ENCODE measurements around the gene CNTNAP2.
A peak's percentile ranks its signal among the peaks of the same experiment; 100 is the strongest.

Gene CNTNAP2

GRCh38 chr7:146443102-146443501 lies 326.5 kb downstream of the CNTNAP2 start:
- no peak for DNase-seq

DNA sequence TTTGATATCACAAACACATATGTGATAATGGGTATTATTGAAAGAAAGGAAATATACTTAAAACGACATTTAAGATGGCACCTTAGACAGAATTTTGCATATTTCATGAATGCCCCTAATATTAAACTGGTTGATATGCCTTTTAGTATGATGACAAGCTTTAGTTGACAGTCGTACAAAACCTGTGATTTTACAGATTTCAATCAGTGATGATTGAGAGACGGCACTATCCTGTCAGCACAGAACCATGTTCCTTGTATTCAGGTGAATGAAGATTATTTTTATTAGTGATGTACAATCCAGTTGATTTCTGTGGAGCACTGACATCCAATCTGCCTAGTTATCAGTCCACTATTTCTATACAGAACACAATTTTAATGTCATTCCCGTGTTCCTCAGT lies 333.0 kb downstream of the CNTNAP2 start:
- DNase-seq, result no peak

DNA sequence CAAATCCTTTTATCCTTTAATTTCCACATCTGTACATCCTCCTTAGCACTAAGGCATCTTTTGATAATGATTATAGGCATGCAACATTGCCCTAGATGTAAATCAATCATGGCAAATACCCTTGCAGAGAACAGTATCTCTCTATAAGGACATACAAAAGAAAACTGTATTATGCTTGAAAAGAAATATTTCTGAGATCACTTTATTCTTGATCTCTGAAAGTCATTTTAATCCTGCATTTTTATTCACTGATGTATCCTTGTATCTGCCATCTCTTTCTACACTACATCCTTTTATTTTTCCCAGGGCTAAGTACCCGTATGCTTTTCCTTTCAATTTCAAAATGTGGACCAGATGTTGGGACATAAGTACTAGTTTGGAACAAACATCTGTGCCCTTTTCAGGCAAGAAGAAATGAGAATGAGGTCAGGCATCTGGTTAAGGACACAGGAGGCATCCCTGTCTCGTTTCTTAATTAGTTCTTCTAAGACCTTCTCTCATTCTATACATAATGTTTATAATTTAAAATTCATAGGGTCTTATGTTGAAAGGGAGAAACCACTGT lies 338.6 kb downstream of the CNTNAP2 start:
- DNase-seq, result no peak

GRCh38 chr7:146479040-146479439 lies 362.4 kb downstream of the CNTNAP2 start:
- no peak for DNase-seq

DNA sequence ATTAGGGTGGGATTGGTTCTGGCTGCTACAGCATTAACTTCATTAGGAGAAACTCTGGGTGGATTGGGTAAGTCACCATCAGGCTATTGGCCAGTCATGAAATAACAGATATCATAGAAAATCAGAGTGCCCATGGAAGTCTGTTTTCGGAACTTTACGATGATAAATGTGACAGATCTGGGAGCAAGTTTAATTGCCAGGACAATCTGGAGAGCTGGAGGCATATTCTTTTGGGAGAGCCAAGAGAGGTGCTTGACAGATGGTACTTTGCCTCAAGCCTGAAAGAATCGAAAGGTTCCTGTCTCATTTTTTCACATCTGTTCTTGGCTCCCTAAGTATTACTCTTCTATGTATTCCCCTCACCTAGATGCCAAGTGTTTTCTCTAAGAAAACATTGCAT lies 369.9 kb downstream of the CNTNAP2 start:
- DNase-seq, result peak in 1 of 2 donors; percentile 29

DNA sequence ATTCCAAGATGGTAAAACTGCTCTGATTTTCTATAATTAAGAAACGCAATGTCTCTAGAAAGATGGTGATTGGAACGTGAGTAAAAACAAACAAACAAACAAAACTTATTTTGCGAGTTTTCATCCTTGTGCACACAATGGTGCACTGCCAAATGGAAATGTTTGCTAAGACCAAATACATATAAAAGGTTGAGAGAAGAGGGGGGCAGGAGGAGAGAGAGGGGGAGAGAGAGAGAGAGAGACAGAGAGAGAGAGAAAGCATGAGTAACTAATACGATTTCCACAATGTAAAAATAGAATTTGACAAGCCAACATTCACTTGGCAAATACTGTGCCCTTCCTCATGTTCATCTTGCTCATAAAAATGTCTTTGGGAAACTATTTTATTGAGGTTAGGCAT lies 375.4 kb downstream of the CNTNAP2 start:
- DNase-seq, result no peak

DNA sequence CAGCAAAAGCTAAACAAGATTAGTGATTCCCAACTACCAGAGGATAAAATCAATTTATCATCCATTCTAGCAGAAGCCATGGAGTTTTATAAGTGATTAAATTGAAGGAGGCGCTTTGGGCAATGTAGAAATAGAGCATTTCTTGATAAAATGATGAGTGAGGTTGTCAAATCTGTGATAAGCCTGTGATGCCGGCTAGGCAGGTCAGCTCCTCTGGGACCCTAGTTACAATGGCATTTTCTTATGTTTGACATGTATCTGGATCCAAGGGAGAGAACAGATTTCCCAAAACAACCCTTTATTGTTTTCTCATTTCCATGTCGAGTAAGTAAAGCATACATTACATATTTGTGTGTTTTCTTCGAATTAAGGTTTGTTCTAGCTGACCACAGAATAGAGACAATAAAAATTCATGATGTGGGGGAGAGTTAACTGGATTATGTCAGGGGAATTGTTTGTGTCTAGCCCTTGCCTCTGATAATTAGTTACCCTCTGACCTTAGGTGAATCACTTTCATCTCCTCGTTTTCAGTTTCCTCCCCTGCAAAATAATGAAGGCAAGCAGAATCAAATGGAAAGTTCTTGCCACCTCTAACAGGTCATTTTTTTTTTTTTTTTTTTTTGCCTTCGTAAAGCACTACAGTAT lies 378.5 kb downstream of the CNTNAP2 start:
- no peak for DNase-seq

DNA sequence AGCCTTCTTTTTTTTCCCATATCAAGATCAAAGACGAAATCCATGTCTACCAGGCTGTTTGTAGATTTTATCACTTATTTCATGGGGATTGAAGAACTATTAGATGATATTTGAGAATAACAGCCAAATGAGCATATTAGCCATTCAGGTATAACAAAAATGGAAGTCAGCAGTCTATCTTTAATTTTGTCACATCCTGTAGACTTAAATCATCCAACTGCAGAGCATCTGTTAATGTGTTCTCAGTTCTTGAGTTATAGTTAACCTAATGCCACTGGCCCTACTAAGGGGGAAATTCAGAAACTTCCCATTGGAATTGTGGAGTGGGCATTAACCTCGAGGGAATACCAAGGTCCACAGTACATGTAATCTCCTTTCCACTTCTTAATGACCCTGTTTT lies 380.1 kb downstream of the CNTNAP2 start:
- DNase-seq, result no peak

GRCh38 chr7:146499970-146500369 lies 383.4 kb downstream of the CNTNAP2 start:
- no peak for DNase-seq

DNA sequence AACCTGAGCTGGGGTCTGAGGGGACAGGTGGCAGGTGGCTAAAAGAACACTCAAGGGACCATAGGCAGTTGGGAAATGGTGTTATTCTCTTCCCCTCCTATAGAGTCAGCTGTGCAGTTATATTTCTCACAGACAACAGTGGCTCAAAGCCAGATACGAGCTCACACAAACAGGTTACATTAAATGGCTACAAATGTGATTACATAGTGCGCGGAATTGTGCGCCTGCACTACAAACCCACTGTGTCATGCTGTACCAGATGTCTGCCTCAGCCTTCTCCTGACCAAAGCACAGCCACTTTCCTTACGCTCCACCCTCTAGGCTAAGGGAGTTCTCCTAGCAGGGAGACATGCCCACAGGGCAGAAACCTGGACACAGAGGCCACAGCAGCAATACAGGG lies 387.2 kb downstream of the CNTNAP2 start:
- no peak for DNase-seq

- no peak for DNase-seq
These were observed 393.6 kb downstream of the CNTNAP2 start for GRCh38 chr7:146510088-146510680.

DNA sequence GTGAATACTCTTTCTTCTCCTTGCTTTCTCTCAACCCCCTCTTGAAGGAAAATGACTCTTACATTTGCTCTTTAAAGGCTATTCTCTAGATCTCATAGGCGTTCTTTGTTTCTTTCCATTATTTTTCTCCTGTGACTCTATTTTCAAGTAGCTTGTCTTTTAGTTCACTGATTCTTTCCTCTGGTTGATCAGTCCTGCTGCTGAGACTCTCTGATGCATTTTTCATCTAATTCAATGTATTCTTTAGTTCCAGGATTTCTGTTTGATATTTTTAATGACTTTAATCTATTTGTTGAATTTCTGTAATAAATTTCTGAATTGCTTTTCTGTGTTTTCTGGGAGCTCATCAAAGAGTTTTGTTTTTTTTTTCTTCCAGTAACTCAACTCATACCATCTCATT lies 397.7 kb downstream of the CNTNAP2 start:
- DNase-seq, result no peak

- DNase-seq, result no peak
These were observed 412.0 kb downstream of the CNTNAP2 start for GRCh38 chr7:146528581-146528980.

- no peak for DNase-seq
These were observed 423.2 kb downstream of the CNTNAP2 start for GRCh38 chr7:146539836-146540235.

DNA sequence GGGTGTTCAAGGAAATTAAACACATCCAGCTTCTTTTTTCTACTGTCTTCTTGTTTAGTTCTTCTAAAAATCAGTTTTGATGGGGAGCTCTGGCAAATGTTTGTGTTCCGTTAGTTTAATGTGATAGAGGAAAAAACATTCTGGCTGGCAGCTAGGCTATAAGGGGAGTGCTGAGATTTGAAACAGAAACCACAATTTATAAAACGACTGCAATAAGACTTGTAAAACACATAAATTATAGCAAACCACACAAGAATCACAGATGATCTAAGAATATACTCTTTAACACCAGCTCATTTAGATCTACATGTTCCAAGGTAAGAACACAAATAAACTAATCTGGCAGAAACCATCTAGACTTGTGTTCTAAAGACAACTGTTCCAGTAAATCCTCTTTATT lies 425.5 kb downstream of the CNTNAP2 start:
- no peak for DNase-seq

- DNase-seq, result no peak
These were observed 428.1 kb downstream of the CNTNAP2 start for GRCh38 chr7:146544748-146545147.

GRCh38 chr7:146548816-146549215 lies 432.2 kb downstream of the CNTNAP2 start:
- DNase-seq, result no peak

- DNase-seq, result no peak
These were observed 438.0 kb downstream of the CNTNAP2 start for GRCh38 chr7:146554556-146554955.

- no peak for DNase-seq
These were observed 441.4 kb downstream of the CNTNAP2 start for GRCh38 chr7:146557971-146558469.

DNA sequence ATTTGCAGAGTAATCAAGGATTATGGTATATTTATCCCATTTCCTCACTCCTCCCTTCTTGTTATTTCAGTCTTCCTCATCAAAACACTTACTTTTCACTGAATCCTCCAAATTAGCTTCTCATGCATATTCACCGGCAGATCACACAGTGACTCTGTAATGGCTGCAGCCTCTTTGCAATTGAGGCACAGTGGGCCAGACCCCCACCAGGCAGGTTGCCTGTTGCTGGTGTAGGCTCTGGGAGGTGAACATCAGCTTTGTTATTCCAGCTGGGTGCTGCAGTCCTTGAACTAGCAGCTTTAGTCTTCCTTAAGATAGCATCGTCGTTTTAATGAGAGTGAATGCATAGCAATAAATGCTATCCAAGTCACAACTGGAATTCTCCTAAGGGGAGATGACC lies 449.3 kb downstream of the CNTNAP2 start:
- DNase-seq, result no peak

- no peak for DNase-seq
These were observed 459.3 kb downstream of the CNTNAP2 start for GRCh38 chr7:146575903-146576302.

DNA sequence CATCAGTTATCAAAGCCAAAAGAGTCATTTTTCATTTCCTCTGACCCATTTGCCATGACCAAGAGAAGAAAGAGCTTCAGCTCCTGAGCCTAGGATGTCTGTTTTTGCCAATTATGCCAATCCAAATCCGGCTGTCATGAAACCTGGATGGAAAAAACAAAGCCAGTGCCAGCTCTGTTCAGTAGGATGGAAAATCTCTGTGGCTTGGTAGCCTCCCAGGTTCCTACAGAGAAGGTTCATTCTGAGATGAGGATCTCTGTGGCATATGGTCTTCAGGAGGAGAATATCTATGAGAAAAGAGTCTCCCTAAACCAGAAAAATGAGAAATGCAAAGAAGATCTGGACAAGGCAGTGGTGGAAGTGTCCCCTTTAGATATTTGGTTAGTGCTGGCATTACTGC lies 475.4 kb downstream of the CNTNAP2 start:
- no peak for DNase-seq

- no peak for DNase-seq
These were observed 490.0 kb downstream of the CNTNAP2 start for GRCh38 chr7:146606628-146607027.

DNA sequence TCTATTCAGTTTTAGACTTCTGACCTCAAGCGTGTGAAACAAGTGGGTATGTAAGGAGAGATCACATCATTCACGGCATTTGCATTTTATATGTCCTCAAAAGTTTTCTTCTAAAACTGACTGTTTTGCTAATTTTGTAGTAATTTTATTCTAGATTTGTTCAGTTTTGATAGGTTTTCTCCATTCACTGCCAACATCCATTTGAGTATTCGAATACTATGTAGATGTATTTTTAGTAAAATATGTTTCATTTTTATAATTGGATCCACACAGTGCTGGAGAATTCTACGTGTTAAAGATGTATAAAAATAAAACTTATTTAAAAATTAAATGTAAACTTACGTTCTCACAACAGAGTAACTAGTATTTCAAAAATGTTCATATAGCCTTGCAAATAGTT lies 503.0 kb downstream of the CNTNAP2 start:
- no peak for DNase-seq

DNA sequence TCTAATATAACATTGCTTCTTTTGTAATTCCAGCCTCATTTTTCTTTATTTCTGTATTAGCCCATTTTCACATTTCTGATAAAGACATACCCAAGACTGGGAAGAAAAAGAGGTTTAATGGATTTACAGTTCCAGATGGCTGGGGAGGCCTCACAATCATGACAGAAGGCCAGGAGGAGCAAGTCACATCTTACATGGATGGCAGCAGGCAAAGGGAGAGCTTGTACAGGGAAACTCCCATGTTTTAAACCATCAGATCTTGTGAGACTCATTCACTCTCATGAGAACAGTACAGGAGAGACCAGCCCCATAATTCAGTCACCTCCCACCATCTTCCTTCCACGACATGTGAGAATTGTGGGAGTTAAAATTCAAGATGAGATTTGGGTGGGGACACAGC lies 510.3 kb downstream of the CNTNAP2 start:
- DNase-seq, result no peak

Data from hippocampal formation (tissue), 2 donors.